IMR-90 (cell line): ENCODE results near the gene MTIF2. TPM values are rescaled to one million over a fixed set of nuclear protein-coding genes. Genes with fewer than 3 reads are reported as not detected.
"Not testable (repeated sequence)": the region's sequence is repeated elsewhere in the genome, so short reads cannot be mapped to it uniquely, and the experiment has no call there.

Experiments
- ATAC-seq: fragments of 200-7000 bp; cut with Tn5 transposase; 2 replicates; pipeline ENCODE4 v1.9.1; 2020; ENCODE audit warnings: low read depth, mild to moderate bottlenecking, moderate library complexity
- BruUV-seq: library from RNA; stranded (reverse); fragments of 400-500 nt; replicated peaks from 2 replicates; lab custom pipeline; 2021; lab: Mats Ljungman, UMichigan
- CTCF ChIA-PET: fragments of 300-600 bp; formaldehyde crosslinking; extraction: SDS; loops from one replicate; lab custom pipeline; 2021; ENCODE audit warnings: antibody characterized with exemption; lab: Yijun Ruan, JAX
- POLR2A ChIA-PET: fragments of 300-600 bp; sonication (Branson Sonifier 250); formaldehyde crosslinking; loops from one replicate; lab custom pipeline; 2022; ENCODE audit warnings: antibody characterized with exemption; ENCODE audit not compliant: unreplicated experiment; lab: Charles Lee
- DNase-seq: peaks from one replicate; pipeline ENCODE4 v3.0.0; 2013
- H2AFZ ChIP-seq: replicated peaks from 2 replicates; pipeline ENCODE3; 2013; ENCODE audit warnings: low read length, mild to moderate bottlenecking; ENCODE audit not compliant: poor library complexity
- H2AK5ac ChIP-seq: 2 replicates; pipeline ENCODE4 v1.6.1; 2013; ENCODE audit warnings: low read depth, low read length, inconsistent platforms
- H2AK9ac ChIP-seq: replicated peaks from 2 replicates; pipeline ENCODE3; 2013; ENCODE audit warnings: mild to moderate bottlenecking, low read depth, low read length, moderate library complexity; ENCODE audit not compliant: poor library complexity
- H2BK120ac ChIP-seq: 2 replicates; pipeline ENCODE4 v1.6.1; 2013; ENCODE audit warnings: low read depth, low read length, inconsistent platforms
- H2BK15ac ChIP-seq: 3 replicates; pipeline ENCODE4 v1.6.1; 2013; ENCODE audit warnings: low read depth, low read length, inconsistent platforms
- H2BK20ac ChIP-seq: 2 replicates; pipeline ENCODE4 v1.6.1; 2013; ENCODE audit warnings: low read depth, mild to moderate bottlenecking, inconsistent platforms, low read length, moderate library complexity
- H2BK5ac ChIP-seq: 2 replicates; pipeline ENCODE4 v1.6.1; 2013; ENCODE audit warnings: mild to moderate bottlenecking, low read depth, low read length, inconsistent platforms; ENCODE audit not compliant: poor library complexity, severe bottlenecking
- H3K14ac ChIP-seq: replicated peaks from 2 replicates; pipeline ENCODE4 v1.6.1; 2013; ENCODE audit warnings: low read depth, low read length, inconsistent platforms
- H3K18ac ChIP-seq: 2 replicates; pipeline ENCODE4 v1.6.1; 2013; ENCODE audit warnings: low read depth, low read length, control low read depth
- H3K23ac ChIP-seq: 2 replicates; pipeline ENCODE4 v1.6.1; 2013; ENCODE audit warnings: low read depth, low read length, inconsistent platforms
- H3K27ac ChIP-seq: 2 replicates; pipeline ENCODE4 v1.5.1; 2013; ENCODE audit warnings: mild to moderate bottlenecking, control low read depth, low read length; ENCODE audit not compliant: insufficient read depth
- H3K27me3 ChIP-seq: 2 replicates; pipeline ENCODE4 v1.6.1; 2013; ENCODE audit warnings: low read length; ENCODE audit not compliant: control insufficient read depth, insufficient read depth
- H3K36me3 ChIP-seq: 2 replicates; pipeline ENCODE4 v1.6.1; 2013; ENCODE audit warnings: low read length, mixed read lengths; ENCODE audit not compliant: control insufficient read depth, insufficient read depth
- H3K4ac ChIP-seq: 2 replicates; pipeline ENCODE4 v1.6.1; 2013; ENCODE audit warnings: low read depth, low read length, inconsistent platforms
- H3K4me1 ChIP-seq: 2 replicates; pipeline ENCODE4 v1.6.1; 2013; ENCODE audit warnings: low read length, mixed read lengths; ENCODE audit not compliant: control insufficient read depth, insufficient read depth
- H3K4me2 ChIP-seq: 2 replicates; pipeline ENCODE4 v1.6.1; 2013; ENCODE audit warnings: low read depth, mild to moderate bottlenecking, control low read depth, low read length, moderate library complexity
- H3K4me3 ChIP-seq: 2 replicates; pipeline ENCODE4 v1.5.1; 2013; ENCODE audit warnings: low read depth, mild to moderate bottlenecking, control low read depth, low read length, moderate library complexity; ENCODE audit not compliant: insufficient read depth
- H3K56ac ChIP-seq: 2 replicates; pipeline ENCODE4 v1.6.1; 2013; ENCODE audit warnings: low read length, inconsistent platforms; ENCODE audit not compliant: insufficient read depth; ENCODE audit errors: extremely low read depth
- H3K79me1 ChIP-seq, 2 experiments: 2 replicates each; pipeline ENCODE4 v1.6.1; 2013; ENCODE audit warnings: low read length in 2 of 2, inconsistent platforms in 1 of 2, low read depth in 1 of 2
- H3K9ac ChIP-seq: 2 replicates; pipeline ENCODE4 v1.6.1; 2013; ENCODE audit warnings: low read depth, low read length, control low read depth
- H3K9me1 ChIP-seq: 2 replicates; pipeline ENCODE4 v1.6.1; 2013; ENCODE audit warnings: low read length, inconsistent platforms; ENCODE audit not compliant: insufficient read depth
- H3K9me3 ChIP-seq: 2 replicates; pipeline ENCODE4 v1.6.1; 2013; ENCODE audit warnings: low read length; ENCODE audit not compliant: control insufficient read depth, insufficient read depth
- H4K20me1 ChIP-seq: 2 replicates; pipeline ENCODE4 v1.6.1; 2013; ENCODE audit warnings: low read length, inconsistent platforms; ENCODE audit not compliant: insufficient read depth
- H4K5ac ChIP-seq: 2 replicates; pipeline ENCODE4 v1.6.1; 2013; ENCODE audit warnings: mild to moderate bottlenecking, low read depth, low read length, control low read depth
- H4K8ac ChIP-seq, 2 experiments: 2 replicates each; pipeline ENCODE4 v1.6.1; 2013; ENCODE audit warnings: low read depth in 2 of 2, low read length in 2 of 2, control low read depth in 1 of 2, inconsistent platforms in 1 of 2
- H4K91ac ChIP-seq: 2 replicates; pipeline ENCODE4 v1.6.1; 2013; ENCODE audit warnings: low read depth, low read length, inconsistent platforms; ENCODE audit not compliant: insufficient read depth
- WGBS, 2 experiments: methylation state at CpG; one replicate each; pipeline versions ENCODE4 v1.1.5 to v1.1.7; 2013; ENCODE audit warnings: missing lambda C conversion rate in 2 of 2; ENCODE audit not compliant: insufficient read length in 1 of 2; ENCODE audit errors: extremely low coverage in 2 of 2; 5-methylcytosine and 5-hydroxymethylcytosine counted together
- dilution Hi-C: fragments of 300-500 bp; cut with HindIII; formaldehyde crosslinking; loops from one replicate; pipeline ENCODE4 v1.14.3; 2018; ENCODE audit warnings: low sequenced_read_pairs; ENCODE audit not compliant: unreplicated experiment
- in situ Hi-C: fragments of 300-500 bp; cut with MboI; formaldehyde crosslinking; loops from 3 replicates; pipeline ENCODE4 v1.14.3; 2019; ENCODE audit warnings: low sequenced_read_pairs, inconsistent platforms, mixed read lengths
- intact Hi-C: fragments of 100-400 bp; cut with micrococcal nuclease; formaldehyde crosslinking; loops from 2 replicates; pipeline ENCODE4 v1.10.0; 2022
- polyA plus RNA-seq, 3 experiments: library from polyadenylated mRNA; depleted of rRNA; stranded (reverse); fragments of >200 nt; gene quantifications; 2 replicates each; pipeline ENCODE4 v1.2.3, GENCODE V29; 2012; ENCODE audit warnings: low replicate concordance in 1 of 3
- total RNA-seq: library from RNA; depleted of rRNA; stranded (reverse); fragments of >200 nt; gene quantifications from 2 replicates; pipeline ENCODE4 v1.2.3, GENCODE V29; 2012

Gene MTIF2
- total and polyA plus RNA-seq, 2 of the 4 experiments (the other 2 are of a cell fraction): 10.8 to 22.6 TPM

DNA sequence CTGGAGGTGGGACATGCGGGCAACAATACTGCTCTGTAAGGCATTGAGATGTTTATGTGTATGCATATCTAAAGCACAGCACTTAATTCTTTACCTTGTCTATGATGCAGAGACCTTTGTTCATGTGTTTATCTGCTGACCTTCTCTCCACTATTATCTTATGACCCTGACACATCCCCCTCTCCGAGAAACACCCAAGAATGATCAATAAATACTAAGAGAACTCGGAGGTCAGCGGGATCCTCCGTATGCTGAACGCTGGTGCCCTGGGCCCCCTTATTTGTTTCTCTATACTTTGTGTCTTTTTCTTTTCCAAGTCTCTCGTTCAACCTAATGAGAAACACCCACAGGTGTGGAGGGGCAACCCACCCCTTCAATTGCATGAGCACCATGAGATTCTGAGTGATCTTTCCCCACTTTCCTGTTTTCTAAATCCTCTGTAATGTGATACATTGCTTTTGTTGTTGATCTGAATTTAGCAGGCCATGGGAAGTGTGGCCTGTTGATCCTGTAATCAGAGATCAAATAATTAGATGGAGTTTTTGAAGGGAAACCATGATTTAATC is 10.9 kb upstream of the MTIF2 start:
- H4K5ac ChIP-seq, H3K14ac ChIP-seq, POLR2A ChIA-PET, H2BK120ac ChIP-seq, ATAC-seq, H3K9me1 ChIP-seq, H3K4ac ChIP-seq, H3K18ac ChIP-seq, H4K91ac ChIP-seq, H4K8ac ChIP-seq, DNase-seq, CTCF ChIA-PET, H3K27ac ChIP-seq, H3K9ac ChIP-seq, H3K23ac ChIP-seq, H3K4me2 ChIP-seq, H3K4me1 ChIP-seq, H3K56ac ChIP-seq, H2BK5ac ChIP-seq, H2AK9ac ChIP-seq, H3K9me3 ChIP-seq, in situ Hi-C loops, H4K20me1 ChIP-seq, H3K27me3 ChIP-seq, BruUV-seq, H3K36me3 ChIP-seq, H2BK15ac ChIP-seq, H2BK20ac ChIP-seq, H3K4me3 ChIP-seq, H2AK5ac ChIP-seq, dilution Hi-C loops, H2AFZ ChIP-seq: not testable (repeated sequence)
- H3K79me1 ChIP-seq: peaks cover 11% of the 10 kb centered on the region in 2 experiments; a peak in 3 of 4 replicates
- 60% methylated on average over 1 of the region's 7 CpGs; no CpG with 5 or more reads in 1 of the 2 experiments for WGBS, 2 experiments
- intact Hi-C loops: loop anchor here (5.0 to 10.0 kb wide), 2 partner anchors 225 to 1318 kb away; no protein-coding TSS in a partner anchor

GRCh38 chr2:55279214-55279835 is 10.3 kb upstream of the MTIF2 start:
- in situ Hi-C loops, H2BK15ac ChIP-seq, H2AK5ac ChIP-seq, H3K23ac ChIP-seq, dilution Hi-C loops, H2BK20ac ChIP-seq, H2BK5ac ChIP-seq, H4K5ac ChIP-seq, POLR2A ChIA-PET, H3K4me3 ChIP-seq, CTCF ChIA-PET, H3K9ac ChIP-seq, intact Hi-C loops, H3K9me3 ChIP-seq, H3K18ac ChIP-seq, ATAC-seq, H2AK9ac ChIP-seq, H3K14ac ChIP-seq, H3K4ac ChIP-seq, H2AFZ ChIP-seq, DNase-seq, H2BK120ac ChIP-seq, H4K91ac ChIP-seq, H3K36me3 ChIP-seq, H3K27ac ChIP-seq, H3K56ac ChIP-seq, H3K9me1 ChIP-seq, H3K4me1 ChIP-seq, H4K20me1 ChIP-seq, H3K27me3 ChIP-seq, H4K8ac ChIP-seq, BruUV-seq: not testable (repeated sequence)
- WGBS, 2 experiments: no CpG with 5 or more reads among the region's 10 CpGs
- Histone ChIP-seq H3K4me2 (0 out of 2 replicates have a peak overlapping the region, but pooled peaks have one; percentile 15), H3K79me1 (peaks cover 11% of the 10 kb centered on the region in 2 experiments; a peak in 3 of 4 replicates)
